Bone marrow (tissue), 2 donors: ENCODE measurements around the gene ZNRF1.
A peak's percentile ranks its signal among the peaks of the same experiment; 100 is the strongest.

Experiments
- DNase-seq, 2 donors: peaks; one replicate each; lab custom pipeline; 2025; lab: John Stamatoyannopoulos, UW

ZNRF1 gene

DNA sequence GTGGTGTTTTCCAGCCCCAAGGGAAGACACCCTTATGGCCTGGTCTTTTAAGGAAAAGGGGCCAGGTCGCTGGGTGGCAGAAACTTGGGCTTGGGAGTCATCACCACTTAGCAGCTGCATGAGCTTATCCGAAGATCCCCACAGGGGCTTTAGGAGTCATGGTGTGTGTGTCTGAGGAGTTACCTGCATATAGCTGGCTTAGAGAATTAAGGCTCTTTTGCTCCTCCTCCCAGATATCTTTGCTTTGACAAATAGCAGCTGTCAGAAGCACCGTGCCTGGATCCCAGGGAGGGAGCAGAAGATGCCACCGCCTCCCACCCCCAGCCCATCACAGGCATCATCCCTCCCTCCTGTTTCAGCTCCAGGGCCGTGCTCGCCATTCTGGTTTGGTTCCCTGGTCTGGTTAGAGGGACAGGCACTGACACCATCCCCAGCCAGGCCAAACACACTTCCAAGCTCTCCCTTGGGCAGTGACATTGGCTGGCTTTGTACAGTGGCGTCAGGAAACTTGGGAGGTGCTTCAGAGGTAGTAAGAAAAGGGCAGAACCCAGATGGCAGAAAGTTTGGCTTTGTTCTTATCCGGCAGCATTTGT lies 100.3 kb downstream of the ZNRF1 start:
- DNase-seq: no peak

GRCh38 chr16:75099738-75100602 lies 101.1 kb downstream of the ZNRF1 start:
- DNase-seq: peak in 1 of 2 donors; percentile 84

GRCh38 chr16:75100603-75100990 lies 101.8 kb downstream of the ZNRF1 start:
- no peak for DNase-seq

GRCh38 chr16:75101635-75102034 lies 102.8 kb downstream of the ZNRF1 start:
- no peak for DNase-seq

- no peak for DNase-seq
Observed at GRCh38 chr16:75102595-75102994, 103.8 kb downstream of the ZNRF1 start.

- DNase-seq: no peak
Observed at GRCh38 chr16:75103994-75104393, 105.2 kb downstream of the ZNRF1 start.

DNA sequence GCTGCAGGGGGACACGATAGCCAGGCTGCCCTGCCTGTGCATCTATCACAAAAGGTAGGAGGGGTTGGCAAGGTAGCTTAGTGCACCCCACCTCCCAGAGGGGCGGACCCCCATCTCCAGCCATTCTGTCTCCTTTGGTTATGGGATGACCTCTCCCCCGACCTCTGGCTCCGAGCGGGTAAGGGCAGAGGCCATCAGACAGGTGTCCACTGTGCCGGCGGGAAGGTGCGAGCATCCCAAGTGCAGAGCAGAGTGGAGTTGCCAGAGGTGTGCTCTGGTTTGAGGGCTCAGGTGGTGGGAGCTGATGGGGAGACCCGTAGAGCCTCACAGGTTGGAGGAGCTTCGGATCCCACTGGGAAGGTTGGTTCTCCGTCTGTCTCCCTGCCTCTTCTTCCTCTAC lies 106.0 kb downstream of the ZNRF1 start:
- DNase-seq: no peak

GRCh38 chr16:75105306-75106061 lies 106.7 kb downstream of the ZNRF1 start:
- peak in 1 of 2 donors; percentile 85 for DNase-seq

DNA sequence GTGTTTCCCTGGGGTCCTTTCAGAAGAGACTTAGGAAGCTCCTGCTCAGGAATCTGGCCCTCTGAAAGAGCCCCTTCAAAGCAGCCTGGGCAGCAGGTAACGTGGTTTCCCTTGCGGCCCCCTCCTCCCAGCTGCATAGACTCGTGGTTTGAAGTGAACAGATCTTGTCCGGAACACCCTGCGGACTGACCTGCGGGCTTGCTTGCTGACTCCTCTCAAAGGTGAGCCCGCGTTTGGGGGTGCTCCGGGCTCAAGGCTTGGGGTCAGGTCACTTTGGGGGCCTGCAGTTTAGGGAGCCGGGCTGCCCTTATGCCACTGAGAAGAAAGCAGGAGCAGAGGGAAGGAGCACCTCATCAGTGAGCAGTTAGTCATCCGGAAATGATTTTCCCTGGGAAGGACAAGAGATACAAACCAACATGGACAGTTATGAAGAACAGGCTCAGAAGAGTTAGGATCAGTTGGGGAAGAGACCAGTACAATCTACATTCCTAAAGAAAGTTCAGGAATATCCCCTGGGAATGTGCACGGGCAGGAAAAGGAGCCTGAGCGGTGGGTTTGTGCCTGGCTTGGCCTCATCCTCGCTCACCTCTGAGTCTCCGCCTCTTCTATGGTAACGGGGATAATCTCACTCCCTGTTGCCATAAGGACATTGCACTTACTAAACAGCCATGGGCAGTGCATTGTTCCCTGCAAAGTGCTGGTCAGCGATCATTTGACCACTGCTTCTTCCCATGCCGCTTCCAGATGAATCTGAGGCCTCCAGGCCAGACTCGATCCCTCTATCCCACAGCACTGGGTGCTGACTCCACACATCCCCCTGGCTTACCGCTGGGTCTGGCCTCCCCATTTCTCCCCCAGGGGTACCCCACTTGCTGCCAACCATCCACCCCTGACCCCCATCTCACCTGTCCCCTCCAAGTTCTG lies 107.8 kb downstream of the ZNRF1 start:
- DNase-seq: no peak

DNA sequence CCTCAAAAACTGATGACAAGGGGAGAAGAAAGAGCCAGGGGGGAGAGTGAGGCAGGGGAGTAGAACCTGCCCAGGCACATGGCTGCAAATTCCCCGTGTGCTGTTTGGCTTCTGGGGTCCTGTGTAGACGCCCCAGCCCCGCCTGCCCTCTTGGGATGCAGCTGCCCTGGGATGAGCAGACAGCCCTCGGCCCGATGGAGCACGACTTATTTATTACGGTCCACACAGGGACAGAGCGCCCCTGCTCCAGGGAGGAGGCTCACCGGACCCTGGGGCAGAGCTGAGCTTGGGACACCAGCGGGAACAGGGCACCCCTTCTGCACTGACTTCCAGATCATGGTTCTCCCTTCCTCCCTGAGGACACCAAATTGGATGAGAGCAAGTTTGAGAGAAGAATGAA lies 108.7 kb downstream of the ZNRF1 start:
- no peak for DNase-seq

GRCh38 chr16:75108792-75109731 lies 110.2 kb downstream of the ZNRF1 start:
- DNase-seq: peak; percentile 44 to 57

DNA sequence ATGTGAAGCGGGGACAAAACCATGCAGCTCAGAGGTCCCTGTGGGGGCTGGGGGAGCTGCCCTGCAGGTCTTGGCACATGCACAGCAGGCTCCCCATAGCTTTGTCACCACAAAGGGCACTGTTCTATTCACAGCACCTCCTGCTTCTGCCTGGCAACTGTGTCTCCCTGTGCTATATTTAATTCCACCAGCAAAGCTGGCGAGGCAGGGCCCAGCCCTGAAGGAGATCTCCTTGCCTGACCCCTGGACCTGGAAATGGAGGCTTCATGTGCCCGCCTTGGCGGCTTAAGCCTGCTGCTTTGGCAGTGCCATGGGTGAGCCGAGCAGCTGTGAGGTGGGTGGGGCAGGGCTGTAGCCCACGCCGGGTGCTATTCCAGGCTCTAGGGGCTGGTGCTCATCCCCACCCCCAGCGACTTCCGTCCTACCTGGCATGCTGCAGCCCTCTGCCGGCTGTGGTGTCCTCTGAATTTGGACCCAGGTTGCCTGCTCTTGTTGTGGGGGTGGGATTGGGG lies 111.0 kb downstream of the ZNRF1 start:
- DNase-seq: no peak

DNA sequence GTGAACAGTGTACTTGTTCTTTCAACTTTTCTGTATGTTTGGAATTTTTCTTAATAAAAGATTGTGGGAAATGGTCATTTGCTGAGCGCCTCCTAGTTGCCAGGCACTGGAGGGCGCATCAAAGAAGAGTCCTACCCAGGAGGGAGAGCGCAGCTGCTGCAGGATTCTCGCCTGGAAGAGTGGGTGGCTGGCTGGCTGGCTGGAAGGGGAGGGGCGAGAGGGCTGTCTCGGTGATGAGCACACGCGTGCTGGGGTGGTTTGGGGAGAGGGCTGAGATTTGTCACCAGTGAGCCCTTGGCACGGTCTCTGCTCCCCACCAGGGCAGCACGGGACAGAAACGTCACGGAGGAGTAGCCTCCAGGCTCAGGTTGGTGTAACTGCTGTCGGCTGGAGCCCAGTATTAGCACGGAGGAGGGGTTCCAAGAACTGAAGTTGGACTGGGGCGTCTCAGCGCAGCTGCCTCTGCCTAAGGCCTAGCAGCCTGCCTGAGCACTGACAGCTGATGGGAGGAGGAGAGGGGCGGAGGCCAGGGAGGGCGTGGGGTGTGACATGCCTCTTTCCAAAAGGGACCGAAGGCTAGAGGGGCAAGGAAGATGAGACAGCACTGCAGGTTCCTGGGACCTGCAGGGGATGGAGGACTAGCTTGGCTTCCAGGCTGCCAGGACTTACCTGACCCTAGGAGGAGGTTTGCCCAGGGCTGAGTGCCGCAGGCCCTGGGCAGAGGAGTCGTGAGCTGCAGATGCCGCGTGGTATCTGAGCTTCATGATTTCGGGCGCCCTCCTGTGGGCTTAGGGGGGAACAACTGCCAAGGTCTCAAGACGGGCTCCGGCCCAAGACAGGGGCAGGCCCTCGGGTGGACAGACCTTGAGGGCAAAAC lies 112.1 kb downstream of the ZNRF1 start:
- peak; percentile 47 to 67 for DNase-seq

DNA sequence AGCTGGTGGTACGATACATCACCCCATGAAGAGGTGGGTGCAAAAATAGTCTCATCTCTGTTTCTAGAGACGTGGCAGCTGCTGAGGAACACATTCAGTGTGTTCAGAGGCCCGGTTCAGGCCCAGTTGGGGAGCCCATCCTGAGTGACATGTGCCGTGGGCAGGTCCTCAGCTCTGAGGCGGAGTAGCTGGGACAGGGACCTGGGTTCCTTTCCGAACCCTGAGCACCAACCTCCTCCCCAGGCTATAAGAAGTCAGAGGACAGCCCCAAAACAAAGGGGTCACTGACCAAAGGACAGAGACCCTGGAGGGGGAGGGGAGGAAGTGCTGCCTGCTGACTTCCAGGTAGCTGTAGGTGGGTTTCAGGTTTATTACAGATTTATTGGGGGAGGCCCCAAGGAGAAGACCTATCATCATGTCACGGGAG lies 112.7 kb downstream of the ZNRF1 start:
- no peak for DNase-seq

DNA sequence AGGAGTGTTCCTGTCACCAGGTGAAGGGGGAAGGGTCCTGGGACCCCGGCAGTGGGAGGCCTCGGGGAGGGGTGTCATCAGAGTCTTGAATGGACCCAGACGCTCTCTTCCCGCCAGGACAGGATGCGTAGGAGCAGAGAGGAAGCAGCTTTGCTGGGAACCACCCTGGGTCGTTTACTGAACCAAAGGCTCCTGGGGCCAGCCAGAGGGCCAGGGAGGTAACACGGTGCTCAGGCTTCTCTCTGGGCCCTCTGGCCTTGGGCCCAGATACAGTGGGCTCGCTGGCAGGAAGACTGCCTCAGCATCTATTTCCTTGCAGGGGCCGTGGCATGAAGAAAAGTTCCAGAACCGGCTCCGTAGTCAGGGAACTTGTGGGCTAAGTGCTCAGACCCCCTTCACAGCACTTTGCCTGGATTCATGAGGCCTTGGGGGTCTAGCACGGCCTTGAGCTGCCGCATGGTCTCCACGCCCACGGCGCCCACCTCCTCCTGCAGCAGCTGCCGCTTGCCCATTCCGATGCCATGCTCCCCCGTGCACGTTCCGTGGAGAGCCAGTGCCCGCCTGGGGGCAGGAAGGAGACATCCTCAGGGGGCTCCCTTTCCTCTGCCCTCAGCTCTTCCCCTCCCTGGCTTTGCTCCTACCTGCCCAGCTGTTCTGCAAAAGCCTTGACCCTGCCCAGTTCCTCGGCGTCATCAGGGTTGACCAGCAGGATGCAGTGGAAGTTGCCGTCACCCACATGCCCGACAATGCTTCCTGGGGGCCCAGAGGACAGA lies 113.3 kb downstream of the ZNRF1 start:
- DNase-seq: no peak

GRCh38 chr16:75112734-75113491 lies 114.1 kb downstream of the ZNRF1 start:
- no peak for DNase-seq

- DNase-seq: no peak
Observed at GRCh38 chr16:75113541-75114121, 114.8 kb downstream of the ZNRF1 start.
